Measurements from ENCODE around the gene ACKR2.

ACKR2 gene

DNA sequence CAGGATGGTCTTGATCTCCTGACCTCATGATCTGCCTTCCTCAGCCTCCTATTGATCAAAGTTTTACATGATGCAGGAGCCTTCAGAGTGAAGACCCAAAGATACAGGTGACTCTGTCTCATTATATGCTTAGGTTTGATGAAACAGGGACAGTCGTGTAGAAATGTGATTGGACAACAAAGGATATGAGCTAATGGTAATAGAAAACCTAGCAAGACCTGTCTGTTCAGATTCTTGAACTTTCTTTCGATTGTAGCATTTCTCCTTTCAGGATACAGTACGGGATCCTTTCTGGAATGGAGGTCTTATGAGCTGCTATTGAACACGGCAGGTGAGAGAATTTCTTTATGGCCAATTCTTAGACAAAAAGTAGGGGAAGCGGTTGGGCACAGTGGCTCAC, at the start of gene ACKR2:
TSS of gene ACKR2 (plus strand) at position 244 of the 400 bp plus-strand sequence. CDS start 55,058 bp downstream, outside the sequence.
- DNase-seq = no peak

- no peak for DNase-seq
Observed at GRCh38 chr3:42762046-42762724, 47.1 kb upstream of the ACKR2 start.

DNA sequence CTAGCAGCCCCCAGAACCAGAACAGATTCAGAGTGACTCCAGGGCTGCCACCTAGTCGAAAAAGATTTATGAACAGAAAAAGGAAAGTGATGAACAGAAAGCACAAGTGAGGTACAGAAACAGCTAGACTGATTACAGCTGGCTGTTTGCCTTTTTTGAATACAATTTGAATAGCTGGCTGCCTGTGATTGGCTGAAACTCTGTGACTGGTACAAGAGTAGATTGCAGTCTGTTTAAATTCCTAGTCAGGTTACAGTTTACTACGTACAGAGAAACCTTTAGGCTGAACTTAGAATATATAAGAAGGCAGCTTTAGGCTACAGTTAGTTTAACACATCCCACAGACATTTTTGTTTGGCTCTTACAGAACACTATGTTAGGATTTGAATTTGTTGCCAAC, 46.2 kb upstream of the ACKR2 start:
- DNase-seq = no peak

- no peak for DNase-seq
Observed at GRCh38 chr3:42764115-42764514, 45.1 kb upstream of the ACKR2 start.

DNA sequence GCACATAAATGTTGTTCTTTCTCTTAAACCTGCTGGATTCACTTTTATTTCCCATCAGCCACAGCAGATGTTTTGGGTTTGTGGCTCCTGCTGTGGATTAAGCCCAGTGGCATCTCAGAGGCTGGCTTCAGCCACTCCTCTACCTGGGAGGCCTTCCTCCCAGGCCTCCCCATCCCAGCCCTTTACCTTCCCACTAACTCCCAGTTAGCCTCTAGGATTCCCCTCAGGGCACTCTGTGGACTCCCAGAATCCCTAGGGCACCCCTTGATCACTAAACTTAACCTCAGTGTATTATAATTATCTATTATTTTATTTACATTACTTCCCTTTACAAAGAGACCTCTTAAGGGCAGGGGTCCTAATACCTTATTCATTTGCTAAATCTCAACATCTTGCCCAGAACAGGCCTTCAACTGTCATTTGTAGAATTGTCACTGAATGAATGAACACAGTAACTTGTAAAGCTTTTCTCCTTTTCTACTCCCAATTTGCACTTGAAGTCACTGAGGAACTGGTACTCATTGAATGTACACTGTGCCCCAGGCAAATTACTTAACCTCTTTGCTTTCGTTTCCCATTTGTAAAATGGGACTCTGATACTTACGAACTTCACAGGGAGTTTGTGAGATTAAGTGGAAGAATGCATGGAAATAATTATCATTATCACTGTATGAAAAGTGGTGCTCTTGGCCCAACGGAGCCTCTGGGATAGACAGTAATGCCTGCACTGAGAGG, 44.5 kb upstream of the ACKR2 start:
- DNase-seq = no peak

DNA sequence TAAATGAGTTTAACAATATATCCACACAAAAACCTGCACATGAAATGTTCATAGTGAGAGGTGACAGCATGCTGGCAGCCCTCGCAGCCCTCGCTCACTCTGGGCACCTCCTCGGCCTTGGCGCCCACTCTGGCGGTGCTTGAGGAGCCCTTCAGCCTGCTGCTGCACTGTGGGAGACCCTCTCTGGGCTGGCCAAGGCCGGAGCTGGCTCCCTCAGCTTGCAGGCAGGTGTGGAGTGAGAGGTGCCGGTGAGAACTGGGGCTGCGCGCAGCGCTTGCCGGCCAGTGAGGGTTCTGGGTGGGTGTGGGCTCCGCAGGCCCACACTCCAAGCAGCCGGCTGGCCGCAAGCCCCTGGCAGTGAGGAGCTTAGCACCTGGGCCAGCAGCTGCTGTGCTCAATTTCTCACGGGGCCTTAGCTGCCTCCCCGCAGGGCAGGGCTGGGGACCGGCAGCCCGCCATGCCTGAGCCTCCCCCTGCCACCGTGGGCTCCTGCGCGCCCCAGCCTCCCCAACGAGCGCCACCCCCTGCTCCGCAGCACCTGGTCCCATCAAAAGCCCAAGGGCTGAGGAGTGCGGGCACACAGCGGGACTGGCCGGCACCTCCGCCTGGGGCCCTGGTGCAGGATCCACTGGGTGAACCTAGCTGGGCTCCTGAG, 39.6 kb upstream of the ACKR2 start:
- DNase-seq = no peak

DNA sequence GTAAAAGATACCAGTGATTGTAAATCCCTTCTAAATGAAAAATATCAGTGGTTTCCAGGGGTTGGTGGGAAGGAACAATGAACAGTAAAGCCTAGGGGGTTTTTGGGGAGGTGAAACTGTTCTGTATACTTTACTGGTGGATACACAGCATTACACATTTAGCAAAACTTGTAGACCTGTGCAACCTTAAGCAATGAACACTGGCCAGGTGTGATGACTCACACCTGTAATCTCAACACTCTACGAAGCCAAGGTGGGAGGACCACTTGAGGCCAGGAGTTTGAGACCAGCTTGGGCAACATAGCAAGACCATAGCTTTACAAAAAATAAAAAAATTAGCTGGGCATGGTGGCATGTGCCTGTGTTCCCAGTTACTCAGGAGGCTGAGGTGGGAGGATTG, 38.0 kb upstream of the ACKR2 start:
- DNase-seq = no peak

DNA sequence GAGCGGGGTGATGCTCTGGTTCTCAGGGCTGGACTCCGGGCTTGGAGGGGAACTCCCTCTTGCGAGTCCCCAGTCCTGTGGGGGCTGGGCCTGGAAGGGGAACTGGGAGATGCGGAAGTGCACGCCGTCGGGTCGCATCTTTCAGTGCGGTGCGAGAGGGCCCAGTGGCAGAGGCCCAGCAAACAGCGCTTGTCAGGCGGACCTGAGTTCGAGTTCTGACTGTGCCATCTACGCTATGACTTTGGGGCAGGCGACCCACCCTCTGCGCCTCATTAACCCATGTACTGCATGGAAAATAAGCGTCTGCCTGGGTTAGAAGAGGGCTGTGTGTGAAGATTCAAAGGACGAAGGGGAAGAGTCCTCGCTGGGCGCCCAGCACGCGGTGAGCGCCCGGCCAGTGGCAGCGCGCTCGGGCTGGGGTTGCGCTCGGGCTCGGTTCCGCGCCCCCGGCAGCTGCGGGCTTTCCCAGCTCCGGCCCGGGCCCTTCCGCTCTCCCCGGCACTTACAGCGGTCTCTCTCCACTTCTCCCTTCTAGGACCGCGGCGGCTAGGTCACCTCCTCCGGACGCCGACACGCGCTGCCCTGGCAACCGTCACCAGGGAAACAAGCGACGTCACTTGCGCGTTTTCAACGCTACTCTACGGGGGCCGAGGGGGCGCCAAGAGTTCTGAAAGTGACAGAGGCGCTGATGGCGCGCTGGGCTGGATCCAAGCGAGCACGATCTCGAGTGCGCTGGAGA, 36.4 kb upstream of the ACKR2 start, which contains the start of gene CCDC13:
TSS of gene CCDC13 (minus strand) at position 584 of the 739 bp plus-strand sequence. CDS start 14,908 bp downstream, outside the sequence.
- DNase-seq = peak; percentile 5 to 42

GRCh38 chr3:42773409-42773751, 35.9 kb upstream of the ACKR2 start:
- DNase-seq = no peak

DNA sequence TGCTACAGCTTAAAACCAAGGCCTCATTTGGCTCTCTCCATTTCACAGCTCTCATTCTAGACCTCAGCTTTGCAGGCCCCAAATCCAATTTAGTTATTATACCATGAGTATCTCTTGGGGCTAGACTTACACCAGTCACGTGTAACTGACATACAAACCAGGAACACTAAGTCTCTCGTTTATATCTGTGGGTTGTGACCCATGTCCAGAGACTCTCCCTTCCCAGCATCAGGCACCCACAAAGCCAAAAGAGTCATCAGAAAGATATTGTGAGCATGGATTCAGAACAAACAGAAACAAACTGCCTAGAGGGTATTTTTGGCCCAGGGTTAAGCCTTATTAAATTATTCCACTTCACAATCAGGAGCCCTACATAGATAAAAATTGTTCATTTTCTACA, 30.6 kb upstream of the ACKR2 start:
- DNase-seq = no peak

DNA sequence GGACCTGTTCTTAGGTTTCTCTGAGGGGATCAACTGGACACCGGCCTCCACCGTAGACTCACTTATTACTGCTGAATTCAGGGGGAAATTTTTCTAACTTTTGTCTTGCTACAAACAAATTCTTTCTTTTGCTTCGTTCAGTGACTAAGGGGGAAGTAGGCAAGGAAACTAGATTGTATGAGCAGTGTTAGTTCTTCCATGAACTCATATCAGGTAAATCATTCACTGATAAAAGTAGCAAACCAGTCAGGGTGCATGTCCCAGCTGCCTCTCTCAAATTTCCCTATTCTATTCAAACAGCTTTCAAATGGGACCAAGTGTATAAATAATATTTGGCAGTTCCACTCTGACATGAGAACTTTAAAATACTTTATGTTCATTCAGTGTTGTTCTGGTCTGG, 28.8 kb upstream of the ACKR2 start:
- no peak for DNase-seq

DNA sequence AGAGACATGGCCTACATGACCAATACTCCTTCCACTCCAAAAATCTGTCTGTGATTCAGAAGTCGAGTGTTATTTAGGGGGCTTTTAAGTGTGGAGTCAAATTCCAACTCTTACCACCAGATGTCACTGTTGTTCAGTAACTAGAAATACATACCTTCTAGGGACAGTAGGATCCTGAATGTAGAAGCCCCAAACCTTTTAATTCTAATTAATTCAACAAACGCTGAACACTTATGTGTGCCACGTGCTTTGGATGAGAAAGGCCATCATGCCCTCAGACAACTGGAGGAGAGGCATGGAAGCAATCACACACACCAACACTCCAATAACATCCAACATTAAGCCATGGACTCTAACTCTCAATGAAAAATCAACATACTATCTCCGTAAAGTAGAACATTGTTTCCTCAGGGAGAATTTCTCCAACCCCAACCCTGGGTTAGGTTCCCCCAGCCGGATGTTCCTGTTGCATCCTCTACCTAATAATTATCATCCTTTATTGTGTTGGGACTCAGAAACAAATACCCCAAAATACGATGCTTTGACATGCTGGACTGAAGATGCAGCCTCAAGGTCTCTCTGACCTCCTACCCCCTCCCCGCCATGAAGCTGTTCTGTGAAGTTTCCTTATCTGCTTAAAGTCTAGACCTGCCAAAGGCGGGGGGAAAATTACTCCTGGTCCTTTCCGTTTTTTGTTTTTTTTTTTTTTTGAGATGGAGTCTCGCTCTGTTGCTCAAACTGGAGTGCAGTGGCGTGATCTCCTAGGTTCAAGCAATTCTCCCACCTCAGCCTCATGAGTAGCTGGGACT, 28.1 kb upstream of the ACKR2 start:
- DNase-seq = peak; percentile 2 to 11

DNA sequence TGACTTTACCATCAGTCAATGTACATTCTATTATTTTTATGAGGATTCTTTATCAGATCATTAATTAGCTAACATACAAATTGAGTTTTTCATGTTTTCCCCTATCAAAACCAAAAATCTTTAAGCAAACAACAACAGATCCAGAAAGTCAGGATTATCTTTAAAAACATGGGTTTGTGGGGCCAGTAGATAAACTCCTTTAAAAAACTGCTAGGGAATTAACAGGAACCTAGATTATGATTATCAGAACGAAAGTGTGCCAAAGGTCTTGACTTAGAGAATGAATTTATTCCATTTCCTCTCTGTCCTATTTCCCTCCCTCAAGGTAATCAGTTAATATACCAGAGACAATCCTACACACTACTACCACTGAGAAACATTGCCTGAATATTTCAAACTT, 23.0 kb upstream of the ACKR2 start:
- DNase-seq = no peak

DNA sequence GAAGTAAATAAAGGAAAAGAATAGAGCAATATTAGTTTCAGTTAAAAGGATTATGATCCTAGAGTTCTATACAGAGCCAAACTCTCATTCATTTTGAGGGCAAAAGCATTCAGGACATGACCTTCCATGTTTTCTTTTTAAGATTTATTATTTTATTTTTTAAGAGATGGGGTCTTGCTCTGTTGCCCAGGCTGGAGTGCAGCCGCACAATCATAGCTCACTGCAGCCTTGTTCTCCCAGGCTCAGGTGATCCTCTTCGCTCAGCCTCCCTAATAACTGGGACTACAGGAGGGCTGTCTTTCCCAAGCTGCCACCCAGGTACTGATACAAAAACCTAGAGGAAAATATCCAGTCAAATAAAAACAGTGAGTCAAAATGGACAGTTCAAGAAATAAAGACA, 22.6 kb upstream of the ACKR2 start:
- DNase-seq = no peak

GRCh38 chr3:42790714-42791229, 18.5 kb upstream of the ACKR2 start:
- DNase-seq = no peak

DNA sequence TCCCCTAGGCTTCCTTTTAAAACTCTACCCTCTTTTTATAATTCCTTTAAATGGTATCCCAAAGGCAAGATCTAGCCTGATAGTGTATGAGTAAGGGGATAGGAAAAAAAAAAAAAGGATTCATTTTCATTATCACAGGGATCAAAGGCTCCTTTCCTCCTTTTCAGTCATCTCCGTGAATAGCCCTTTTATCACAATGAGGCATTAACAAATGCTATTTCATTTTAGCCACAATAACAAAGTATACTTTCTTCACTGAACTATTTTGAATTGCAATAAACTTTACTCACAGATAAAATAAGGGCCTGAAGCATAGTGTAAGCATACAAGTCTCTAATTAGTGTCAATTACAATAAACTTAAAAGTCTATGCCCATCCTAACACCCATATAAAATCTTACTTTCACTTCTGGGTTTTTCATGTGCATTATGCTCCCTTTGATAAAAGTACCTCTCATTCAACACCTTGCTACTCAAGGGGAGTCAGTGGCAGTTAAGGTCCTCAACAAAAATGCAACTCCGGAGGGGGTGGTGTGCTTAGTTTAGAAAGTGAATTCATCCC, 13.5 kb upstream of the ACKR2 start:
- DNase-seq = no peak

DNA sequence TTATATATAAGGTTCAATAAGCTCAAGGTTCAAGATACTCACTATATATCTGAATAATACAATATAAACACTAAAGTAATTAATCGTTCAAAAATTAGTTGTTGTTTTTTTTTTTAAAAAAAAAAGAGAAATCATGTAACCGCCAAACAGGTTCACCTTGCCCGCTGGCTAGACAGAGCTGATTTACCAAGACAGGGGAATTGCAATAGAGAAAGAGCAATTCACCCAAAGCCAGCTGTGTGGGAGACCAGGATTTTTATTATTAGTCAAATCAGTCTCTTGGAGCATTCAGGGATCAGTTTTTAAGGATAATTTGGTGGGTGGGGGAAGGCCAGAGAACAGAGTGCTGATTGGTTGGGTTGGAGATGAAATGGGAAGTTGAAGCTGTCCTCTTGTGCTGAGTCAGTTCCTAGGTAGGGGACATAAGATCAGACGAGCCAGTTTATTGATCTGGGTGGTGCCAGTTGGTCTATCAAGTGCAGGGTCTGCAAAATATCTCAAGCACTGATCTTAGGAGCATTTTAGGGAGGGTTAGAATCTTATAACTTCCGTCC, 12.8 kb upstream of the ACKR2 start:
- no peak for DNase-seq

DNA sequence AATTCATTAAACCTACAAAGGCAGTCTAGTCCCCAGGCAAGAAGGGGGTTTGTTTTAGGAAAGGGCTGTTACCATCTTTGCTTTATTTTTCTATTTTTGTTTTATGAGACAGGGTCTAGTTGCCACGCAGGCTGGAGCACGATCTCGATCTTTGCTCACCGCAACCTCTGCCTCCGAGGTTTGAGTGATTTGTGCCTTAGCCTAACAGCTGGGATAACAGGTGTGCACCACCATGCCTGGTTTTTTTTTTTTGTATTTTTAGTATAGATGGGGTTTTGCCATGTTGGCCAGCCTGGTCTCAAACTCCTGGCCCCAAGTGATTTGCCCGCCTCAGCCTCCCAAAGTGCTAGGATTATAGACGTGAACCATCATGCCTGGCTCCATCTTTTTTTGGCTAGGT, 9.9 kb upstream of the ACKR2 start:
- DNase-seq = no peak

GRCh38 chr3:42800251-42800650, 9.0 kb upstream of the ACKR2 start:
- no peak for DNase-seq

GRCh38 chr3:42801048-42801620, 8.1 kb upstream of the ACKR2 start:
- no peak for DNase-seq

DNA sequence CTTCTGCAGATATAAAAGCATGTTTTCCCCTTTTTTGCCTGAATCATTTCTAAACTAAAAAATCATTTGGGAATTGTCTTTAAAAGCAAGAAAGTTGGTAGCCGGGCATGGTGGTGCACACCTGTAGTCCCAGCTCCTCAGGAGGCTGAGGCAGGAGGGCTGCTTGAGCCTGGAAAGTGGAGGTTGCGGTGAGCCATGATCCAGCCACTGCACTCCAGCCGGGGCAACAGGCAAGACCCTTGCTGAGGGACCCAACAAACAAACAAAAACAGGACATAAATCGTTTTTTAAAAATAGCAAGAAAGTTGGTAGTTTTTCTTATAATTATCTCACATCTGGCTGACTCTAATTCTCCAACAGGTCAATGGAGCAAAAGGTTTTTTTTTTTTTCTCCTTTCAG, 7.5 kb upstream of the ACKR2 start:
- DNase-seq = no peak

Data from NCI-H187 (cell line).